Prostate gland (tissue), 2 donors: ENCODE results near the gene SPX. TPM values are rescaled to one million over a fixed set of nuclear protein-coding genes. Genes with fewer than 3 reads are reported as not detected.

Experiments
- DNase-seq: peaks from one replicate; pipeline ENCODE4 v3.0.0-alpha.2; 2019; ENCODE audit warnings: low spot score
- H3K27ac ChIP-seq, 2 donors: fragments of 200-600 bp; sonication (generic); 2 replicates each; pipeline ENCODE4 v1.5.1; 2017 to 2019
- H3K27me3 ChIP-seq: fragments of 200-600 bp; sonication (generic); replicated peaks from 2 replicates; pipeline ENCODE4 v1.5.1; 2019; ENCODE audit not compliant: insufficient read depth
- H3K36me3 ChIP-seq, 2 donors: fragments of 200-600 bp; sonication (generic); 1 replicate in 1 of 2; 2 replicates in 1 of 2; pipeline versions ENCODE4 v1.5.1 to v1.8.1; 2017 to 2019
- H3K4me1 ChIP-seq: fragments of 200-600 bp; sonication (generic); replicated peaks from 2 replicates; pipeline ENCODE4 v1.5.1; 2019
- H3K4me3 ChIP-seq, 2 donors: fragments of 200-600 bp; sonication (generic); 2 replicates each; pipeline ENCODE4 v1.5.1; 2017 to 2019
- H3K9me3 ChIP-seq: fragments of 200-600 bp; sonication (generic); 2 replicates; pipeline ENCODE4 v1.5.1; 2017
- POLR2A ChIP-seq: fragments of 450-650 bp; IDR thresholded peaks from one replicate; pipeline ENCODE4 v1.6.1; 2016; ENCODE audit warnings: antibody characterized with exemption, mild to moderate bottlenecking
- POLR2AphosphoS5 ChIP-seq: sonication (generic); formaldehyde crosslinking; IDR thresholded peaks from one replicate; pipeline ENCODE4 v1.6.1; 2017; ENCODE audit warnings: antibody characterized with exemption
- WGBS: methylation state at CpG from one replicate; pipeline ENCODE4 v1.1.5; 2018; 5-methylcytosine and 5-hydroxymethylcytosine counted together
- intact Hi-C: fragments of 100-400 bp; cut with DNase I; formaldehyde crosslinking; loops from one replicate; pipeline ENCODE4 v1.14.2; 2022
- total RNA-seq, 2 donors: library from RNA; depleted of rRNA; stranded (reverse); fragments of >200 nt; gene quantifications; one replicate each; pipeline ENCODE4 v1.1.0, GENCODE V29; 2016
- TF ChIP-seq, protein P1 (sequence below), 4 experiments: fragments of 200-600 bp in 2 of 4; fragments of 450-650 bp in 2 of 4; sonication (generic) in 2 of 4; IDR thresholded peaks; 1 replicate in 3 of 4; 2 replicates in 1 of 4; pipeline ENCODE4 v1.5.1; 2016 to 2019; ENCODE audit warnings: antibody characterized with exemption in 4 of 4, mild to moderate bottlenecking in 2 of 4, moderate library complexity in 2 of 4

Gene SPX
- total RNA-seq, 2 donors from 2014 or later: 0.51 TPM; not detected in 1

DNA sequence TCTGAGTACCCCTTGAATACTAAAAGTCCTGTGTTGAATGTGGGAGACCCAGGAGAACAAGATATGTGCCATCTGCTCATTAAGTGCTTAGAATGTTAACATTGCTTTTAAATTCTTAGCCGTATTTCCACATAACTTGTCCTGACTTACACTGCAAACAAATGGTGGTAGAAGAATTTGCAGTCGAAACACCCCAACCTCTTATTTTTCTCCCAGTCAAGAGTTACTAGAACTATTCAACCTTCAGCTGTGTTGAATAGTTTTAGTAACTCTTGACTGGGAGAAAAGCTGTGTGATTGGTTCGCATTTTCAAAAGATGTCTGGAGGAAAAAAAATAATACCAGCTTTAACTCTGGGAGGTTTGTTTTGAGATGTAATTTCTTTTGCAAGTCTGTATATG lies 7.6 kb upstream of the SPX start:
- TF ChIP-seq POLR2AphosphoS5 (no peak), POLR2A (no peak)
- TF ChIP-seq, protein P1, sequence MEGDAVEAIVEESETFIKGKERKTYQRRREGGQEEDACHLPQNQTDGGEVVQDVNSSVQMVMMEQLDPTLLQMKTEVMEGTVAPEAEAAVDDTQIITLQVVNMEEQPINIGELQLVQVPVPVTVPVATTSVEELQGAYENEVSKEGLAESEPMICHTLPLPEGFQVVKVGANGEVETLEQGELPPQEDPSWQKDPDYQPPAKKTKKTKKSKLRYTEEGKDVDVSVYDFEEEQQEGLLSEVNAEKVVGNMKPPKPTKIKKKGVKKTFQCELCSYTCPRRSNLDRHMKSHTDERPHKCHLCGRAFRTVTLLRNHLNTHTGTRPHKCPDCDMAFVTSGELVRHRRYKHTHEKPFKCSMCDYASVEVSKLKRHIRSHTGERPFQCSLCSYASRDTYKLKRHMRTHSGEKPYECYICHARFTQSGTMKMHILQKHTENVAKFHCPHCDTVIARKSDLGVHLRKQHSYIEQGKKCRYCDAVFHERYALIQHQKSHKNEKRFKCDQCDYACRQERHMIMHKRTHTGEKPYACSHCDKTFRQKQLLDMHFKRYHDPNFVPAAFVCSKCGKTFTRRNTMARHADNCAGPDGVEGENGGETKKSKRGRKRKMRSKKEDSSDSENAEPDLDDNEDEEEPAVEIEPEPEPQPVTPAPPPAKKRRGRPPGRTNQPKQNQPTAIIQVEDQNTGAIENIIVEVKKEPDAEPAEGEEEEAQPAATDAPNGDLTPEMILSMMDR (IDR thresholded peaks at IDR 0.05): no peak
- Histone ChIP-seq H3K4me1 (no peaks in the 10 kb centered on the region), H3K36me3 (peaks cover 0 to 4% of the 10 kb centered on the region in 2 donors), H3K27me3 (no peaks in the 10 kb centered on the region), H3K4me3 (no peak overlapping the region), H3K27ac (no peak overlapping the region), H3K9me3 (no peaks in the 10 kb centered on the region)
- intact Hi-C loops: no loop called here
- DNase-seq: no peak
- 64% methylated on average over 3 of the region's 3 CpGs for WGBS

DNA sequence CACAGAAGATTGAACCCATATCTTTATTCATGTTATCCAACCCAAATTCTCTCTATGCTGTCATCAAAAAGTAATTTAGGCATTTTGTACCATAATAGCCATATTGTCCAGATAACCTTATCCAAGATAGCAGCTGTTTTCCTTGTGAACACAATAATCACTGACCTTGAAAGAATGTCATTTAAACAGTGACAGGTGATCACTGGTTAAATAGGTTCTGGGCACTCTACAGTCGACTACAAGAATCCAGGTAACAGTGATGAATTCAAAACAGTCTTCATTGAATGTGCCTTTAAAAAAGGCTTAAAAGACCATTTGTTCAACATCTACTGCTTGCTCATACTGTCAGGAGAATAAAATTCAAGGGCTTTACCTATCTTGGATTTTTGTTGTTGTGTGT lies 4.6 kb upstream of the SPX start:
- H3K27me3 ChIP-seq: no peaks in the 10 kb centered on the region
- TF ChIP-seq, protein P1 (IDR thresholded peaks at IDR 0.05): no peak
- TF ChIP-seq POLR2AphosphoS5 (no peak), POLR2A (no peak)
- no peak overlapping the region for H3K27ac ChIP-seq
- H3K9me3 ChIP-seq: no peaks in the 10 kb centered on the region
- intact Hi-C loops: no loop called here
- DNase-seq: no peak
- no peak overlapping the region for H3K4me3 ChIP-seq
- no peaks in the 10 kb centered on the region for H3K4me1 ChIP-seq
- H3K36me3 ChIP-seq: no peaks in the 10 kb centered on the region
- whole genome bisulfite sequencing: 29% methylated on average over 1 of the region's 1 CpG

DNA sequence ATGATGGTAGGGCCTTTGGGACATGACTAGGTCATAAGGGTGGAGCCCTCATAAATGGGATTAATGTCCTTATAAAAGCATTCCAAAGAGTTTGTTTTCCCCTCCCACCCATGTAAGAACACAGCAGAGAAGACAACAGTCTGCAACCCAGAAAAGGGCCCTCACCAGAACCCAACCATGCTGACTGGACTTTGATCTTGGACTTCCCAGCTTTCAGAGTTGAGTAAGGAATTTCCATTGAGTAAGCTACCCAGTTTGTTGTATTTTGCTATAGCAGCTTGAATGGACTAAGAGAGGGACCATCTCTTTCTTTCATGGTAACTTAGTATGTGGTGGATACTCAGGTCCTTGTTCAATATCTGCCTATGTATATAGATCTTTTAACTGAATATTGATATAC lies 2.9 kb upstream of the SPX start:
- Histone ChIP-seq H3K9me3 (no peaks in the 10 kb centered on the region), H3K4me1 (no peaks in the 10 kb centered on the region), H3K27me3 (no peaks in the 10 kb centered on the region), H3K27ac (no peak overlapping the region), H3K36me3 (no peaks in the 10 kb centered on the region), H3K4me3 (no peak overlapping the region)
- intact Hi-C loops: no loop called here
- DNase-seq: no peak
- no peak for TF ChIP-seq POLR2A
- TF ChIP-seq, protein P1 (IDR thresholded peaks at IDR 0.05): no peak
- no peak for TF ChIP-seq POLR2AphosphoS5

DNA sequence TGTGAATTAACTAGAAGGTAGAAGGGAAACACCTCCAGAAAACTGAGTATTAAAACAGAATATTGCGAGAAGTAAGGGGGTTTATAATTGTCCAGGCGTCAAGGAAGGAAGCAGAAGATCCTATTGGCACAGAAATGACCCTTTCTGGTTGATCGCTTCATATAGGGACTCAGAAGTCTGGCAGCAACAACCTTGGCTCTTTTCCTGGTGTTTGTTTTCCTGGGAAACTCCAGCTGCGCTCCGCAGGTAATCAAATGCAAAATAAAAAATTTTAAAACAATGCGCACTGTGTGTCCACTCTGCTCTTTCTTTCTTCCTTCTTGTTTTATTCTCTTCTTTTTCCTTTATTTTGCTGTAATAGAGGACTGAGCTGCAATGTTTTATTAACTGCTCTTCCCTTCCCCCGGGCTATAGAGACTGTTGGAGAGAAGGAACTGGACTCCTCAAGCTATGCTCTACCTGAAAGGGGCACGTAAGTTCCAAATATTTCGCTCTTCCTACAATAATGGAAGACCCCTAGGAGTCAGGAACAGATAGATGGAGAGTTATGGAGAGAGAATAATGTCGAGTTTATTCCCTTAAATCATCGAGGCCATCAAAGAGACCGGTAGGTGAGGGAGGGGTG lies 737 bp downstream of the SPX start:
- Histone ChIP-seq H3K4me3 (no peak overlapping the region), H3K9me3 (no peaks in the 10 kb centered on the region), H3K27ac (no peak overlapping the region), H3K36me3 (no peaks in the 10 kb centered on the region), H3K27me3 (no peaks in the 10 kb centered on the region), H3K4me1 (no peaks in the 10 kb centered on the region)
- TF ChIP-seq, protein P1 (IDR thresholded peaks at IDR 0.05): no peak
- no peak for TF ChIP-seq POLR2A
- no peak for TF ChIP-seq POLR2AphosphoS5
- DNase-seq: no peak
- intact Hi-C loops: no loop called here
- 33% methylated on average over 12 of the region's 12 CpGs for WGBS

DNA sequence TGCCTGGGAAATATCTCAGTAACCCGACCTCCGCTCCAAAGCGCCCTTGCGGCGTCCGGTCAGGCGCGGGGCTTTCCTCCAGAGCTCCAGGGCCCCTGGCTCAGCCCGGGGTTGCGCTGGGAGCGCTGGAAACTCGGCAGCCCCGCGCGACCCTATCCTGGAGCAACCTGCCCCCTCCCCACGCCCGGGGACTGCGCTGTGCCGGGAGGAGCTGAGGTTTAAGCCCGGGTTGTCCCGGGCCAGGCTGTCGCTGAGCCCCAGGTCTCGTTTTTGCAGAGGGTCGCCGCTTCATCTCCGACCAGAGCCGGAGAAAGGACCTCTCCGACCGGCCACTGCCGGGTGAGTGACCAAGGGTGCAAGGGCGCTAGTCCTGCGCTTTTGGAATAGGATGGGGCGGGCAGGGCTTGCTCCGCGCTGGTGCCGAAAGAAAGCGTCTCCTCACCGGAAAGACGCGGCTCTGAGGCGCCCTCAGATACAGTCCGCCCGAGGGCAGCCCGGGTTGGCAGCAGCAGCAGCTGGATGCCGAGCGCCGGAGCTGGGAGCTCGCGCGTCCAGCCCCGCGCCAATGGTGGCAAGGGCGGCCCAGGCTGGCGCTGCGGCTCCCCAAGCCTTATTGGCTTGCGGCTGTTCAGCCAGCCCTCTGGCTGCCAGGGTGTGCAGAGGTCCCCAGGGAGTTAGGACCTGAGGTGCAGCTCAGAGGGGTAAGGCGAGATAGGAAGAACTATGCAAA lies 1.5 kb downstream of the SPX start:
- peak; percentile 23 for DNase-seq
- H3K27me3 ChIP-seq: no peaks in the 10 kb centered on the region
- H3K36me3 ChIP-seq: no peaks in the 10 kb centered on the region
- H3K9me3 ChIP-seq: no peaks in the 10 kb centered on the region
- no peak for TF ChIP-seq POLR2A
- no peak for TF ChIP-seq POLR2AphosphoS5
- TF ChIP-seq, protein P1 (IDR thresholded peaks at IDR 0.05): no peak
- intact Hi-C loops: no loop called here
- peak overlapping the region; percentile 24 to 28 for H3K4me3 ChIP-seq
- H3K27ac ChIP-seq: no peak overlapping the region
- no peaks in the 10 kb centered on the region for H3K4me1 ChIP-seq
- WGBS: under 1% methylated on average over 57 of the region's 57 CpGs
